DMS153 treated with DMSO at 0.1 percent for 48 hours (cell line): ENCODE results near the gene EVI5L.

Experiments
- DNase-seq: peaks from one replicate; lab custom pipeline; 2025; ENCODE audit not compliant: unreplicated experiment; lab: John Stamatoyannopoulos, UW

Gene EVI5L

DNA sequence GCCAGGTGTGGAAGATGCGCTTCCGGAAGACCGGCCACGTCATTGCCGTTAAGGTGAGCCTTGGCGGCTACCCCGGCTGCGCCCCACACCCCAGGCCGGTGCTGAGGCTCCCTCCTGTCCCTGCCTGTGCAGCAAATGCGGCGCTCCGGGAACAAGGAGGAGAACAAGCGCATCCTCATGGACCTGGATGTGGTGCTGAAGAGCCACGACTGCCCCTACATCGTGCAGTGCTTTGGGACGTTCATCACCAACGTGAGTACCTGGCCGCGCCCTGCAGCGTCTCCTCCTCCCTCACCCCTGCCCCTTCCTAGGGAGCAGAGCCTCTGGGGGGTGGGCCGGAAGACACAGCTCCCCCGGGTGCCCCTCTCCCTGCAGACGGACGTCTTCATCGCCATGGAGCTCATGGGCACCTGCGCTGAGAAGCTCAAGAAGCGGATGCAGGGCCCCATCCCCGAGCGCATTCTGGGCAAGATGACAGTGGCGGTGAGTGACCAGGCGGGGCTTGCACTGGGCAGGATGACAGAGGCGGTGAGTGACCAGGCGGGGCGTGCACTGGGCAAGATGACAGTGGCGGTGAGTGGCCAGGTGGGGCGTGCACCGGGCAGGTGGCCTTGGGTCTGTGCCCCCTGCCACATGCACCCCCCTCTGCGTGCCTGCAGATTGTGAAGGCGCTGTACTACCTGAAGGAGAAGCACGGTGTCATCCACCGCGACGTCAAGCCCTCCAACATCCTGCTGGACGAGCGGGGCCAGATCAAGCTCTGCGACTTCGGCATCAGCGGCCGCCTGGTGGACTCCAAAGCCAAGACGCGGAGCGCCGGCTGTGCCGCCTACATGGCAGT is 80.5 kb downstream of the EVI5L start:
- DNase-seq, result no peak

DNA sequence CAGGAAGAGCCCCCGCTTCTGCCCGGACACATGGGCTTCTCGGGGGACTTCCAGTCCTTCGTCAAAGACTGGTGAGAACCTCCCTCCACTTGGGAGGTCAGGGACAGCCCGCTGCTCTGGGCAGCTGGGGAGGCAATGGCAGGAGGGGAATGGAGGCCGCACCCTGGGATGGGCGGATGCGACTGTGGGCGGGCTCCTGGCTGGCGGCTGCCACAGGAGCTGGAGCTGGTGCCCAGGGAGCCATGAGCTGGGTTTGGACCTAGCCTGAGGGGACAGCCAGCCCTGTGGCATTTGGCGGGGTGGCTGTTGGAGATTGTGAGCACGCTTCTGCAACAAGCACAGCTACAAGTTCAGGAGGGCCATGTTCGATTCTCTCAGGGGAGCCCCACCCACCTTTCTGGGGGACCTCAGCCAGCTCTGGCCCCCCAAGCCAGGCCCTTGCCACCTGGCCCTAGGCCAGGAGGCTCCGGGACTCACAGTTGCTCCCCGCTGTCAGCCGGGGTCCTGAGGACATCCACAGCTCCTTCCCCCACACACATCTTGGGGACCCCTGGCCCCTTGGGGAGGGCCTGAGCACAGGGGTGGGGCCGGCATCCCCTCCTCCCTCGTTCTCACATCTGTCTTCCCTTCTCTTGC is 81.6 kb downstream of the EVI5L start:
- DNase-seq, result no peak

DNA sequence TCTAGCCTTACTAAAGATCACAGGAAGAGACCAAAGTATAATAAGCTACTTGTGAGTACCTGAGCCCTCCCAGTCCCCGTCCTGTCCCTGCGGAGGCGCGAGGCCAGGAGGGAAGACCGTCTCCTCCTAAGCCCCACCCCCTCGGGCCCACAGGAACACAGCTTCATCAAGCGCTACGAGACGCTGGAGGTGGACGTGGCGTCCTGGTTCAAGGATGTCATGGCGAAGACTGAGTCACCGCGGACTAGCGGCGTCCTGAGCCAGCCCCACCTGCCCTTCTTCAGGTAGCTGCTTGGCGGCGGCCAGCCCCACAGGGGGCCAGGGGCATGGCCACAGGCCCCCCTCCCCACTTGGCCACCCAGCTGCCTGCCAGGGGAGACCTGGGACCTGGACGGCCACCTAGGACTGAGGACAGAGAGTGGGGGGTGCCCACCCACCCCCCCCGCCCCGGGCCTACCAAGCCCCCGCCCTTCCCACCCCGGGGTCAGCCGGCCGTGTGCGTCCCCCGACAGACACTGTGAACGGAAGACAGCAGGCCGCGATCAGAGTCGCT is 82.2 kb downstream of the EVI5L start:
- DNase-seq, result no peak

DNA sequence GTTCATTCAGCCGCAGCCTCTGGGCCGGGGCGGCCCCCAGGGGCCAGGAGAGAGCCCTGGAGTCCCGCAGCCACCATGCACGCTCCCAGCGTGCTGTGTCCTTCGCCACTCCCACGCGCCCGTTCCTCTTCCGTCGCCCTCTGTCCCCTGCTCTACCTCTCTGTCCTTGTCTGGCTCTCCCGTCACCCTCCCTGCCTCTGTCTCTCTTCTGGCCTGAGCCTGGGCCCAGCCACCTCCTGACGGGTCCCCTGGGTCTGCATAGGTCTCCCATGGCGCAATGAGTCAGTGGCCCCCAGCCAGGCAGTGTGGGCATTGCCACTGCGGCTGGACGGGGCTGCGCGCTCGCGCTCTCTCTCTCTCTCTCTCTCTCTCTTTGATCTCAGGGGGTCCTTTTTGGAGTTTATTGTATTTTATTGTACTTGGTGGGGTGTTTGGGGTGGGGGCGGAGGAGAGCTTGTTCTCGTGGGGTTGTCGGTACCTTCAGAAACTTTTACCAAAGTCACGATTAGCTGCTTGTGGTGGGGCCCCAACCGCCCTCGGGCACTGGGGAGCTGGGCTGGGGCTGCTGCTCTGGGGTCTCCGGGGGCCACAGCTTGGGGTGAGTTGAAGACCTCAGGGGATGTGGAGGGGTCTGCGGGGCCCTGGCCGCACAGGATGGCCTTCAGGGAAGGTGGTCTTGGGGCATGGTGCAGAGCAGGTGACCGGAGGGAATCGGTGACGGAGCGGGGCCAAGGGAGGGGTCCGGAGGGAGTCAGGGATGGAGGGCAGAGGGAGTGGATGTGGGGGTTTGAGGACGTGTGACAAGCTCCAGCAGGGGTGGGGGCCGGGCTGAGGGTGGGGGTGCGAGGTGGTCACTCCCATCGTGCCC is 82.9 kb downstream of the EVI5L start:
- DNase-seq, result no peak

DNA sequence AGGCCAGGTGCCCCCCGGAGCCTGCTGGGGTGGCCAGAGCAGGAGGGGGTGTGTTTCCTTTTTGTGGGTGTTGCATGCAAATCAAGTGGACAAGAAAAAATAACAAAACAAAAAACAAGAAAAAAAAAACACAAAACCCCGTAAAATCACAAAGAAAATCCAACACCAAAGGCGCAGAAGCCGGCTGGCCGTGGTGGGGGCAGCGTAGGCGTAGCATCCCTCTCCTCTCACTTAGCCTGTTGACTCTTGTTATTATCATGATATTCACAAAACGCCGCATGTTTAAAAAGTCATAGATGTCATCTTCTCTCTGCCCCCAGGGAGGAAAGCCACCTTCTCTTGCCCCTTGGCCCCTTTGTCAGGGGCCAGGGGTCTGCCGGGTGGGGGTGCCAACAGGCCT is 83.6 kb downstream of the EVI5L start:
- no peak for DNase-seq

DNA sequence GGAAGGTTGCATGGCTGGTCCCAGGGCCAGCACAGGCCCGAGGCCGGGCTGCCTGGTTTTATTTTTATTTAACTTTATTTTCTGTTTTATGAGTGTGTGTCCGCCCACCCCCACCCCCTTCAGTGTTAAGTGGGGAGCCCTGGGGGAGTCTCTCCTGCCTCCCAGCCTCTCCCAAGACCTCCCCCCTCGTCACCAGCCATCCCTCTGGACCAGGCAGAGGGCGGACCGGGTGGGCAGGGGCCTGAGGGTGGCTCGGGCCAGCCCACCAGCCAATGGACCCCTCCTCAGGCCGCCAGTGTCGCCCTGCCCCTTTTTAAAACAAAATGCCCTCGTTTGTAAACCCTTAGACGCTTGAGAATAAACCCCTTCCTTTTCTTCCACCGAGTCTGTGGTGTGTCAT is 84.1 kb downstream of the EVI5L start:
- no peak for DNase-seq
